ENCODE results near the gene RNF115.
"Not testable (repeated sequence)": the region's sequence is repeated elsewhere in the genome, so short reads cannot be mapped to it uniquely, and the experiment has no call there.

RNF115 gene

GRCh38 chr1:145771056-145771455 is 52.8 kb downstream of the RNF115 start:
- DNase-seq: no peak

DNA sequence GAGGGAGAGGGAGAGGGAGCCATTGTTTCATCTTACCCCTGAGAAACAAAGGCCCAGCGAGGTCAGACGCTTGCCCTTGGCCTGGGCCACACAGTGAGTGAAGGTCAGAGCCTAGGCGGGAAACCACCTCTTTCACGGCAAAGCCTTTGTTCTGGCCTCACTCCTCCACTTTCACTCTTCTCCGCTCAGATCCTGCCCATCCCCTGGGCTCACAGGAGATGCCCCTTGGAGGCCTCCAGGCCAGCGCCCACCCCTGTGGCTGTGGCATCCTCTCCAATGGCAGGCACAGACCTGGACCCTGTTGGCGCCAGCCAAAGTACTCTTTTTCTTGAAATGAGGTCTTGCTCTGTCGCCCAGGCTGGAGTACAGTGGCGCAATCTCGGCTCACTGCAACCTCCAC is 55.9 kb downstream of the RNF115 start:
- DNase-seq: not testable (repeated sequence)

GRCh38 chr1:145766926-145767325 is 57.0 kb downstream of the RNF115 start:
- not testable (repeated sequence) for DNase-seq

- not testable (repeated sequence) for DNase-seq
These were observed 58.1 kb downstream of the RNF115 start for GRCh38 chr1:145765585-145766360.

GRCh38 chr1:145765127-145765526 is 58.8 kb downstream of the RNF115 start:
- DNase-seq: not testable (repeated sequence)

DNA sequence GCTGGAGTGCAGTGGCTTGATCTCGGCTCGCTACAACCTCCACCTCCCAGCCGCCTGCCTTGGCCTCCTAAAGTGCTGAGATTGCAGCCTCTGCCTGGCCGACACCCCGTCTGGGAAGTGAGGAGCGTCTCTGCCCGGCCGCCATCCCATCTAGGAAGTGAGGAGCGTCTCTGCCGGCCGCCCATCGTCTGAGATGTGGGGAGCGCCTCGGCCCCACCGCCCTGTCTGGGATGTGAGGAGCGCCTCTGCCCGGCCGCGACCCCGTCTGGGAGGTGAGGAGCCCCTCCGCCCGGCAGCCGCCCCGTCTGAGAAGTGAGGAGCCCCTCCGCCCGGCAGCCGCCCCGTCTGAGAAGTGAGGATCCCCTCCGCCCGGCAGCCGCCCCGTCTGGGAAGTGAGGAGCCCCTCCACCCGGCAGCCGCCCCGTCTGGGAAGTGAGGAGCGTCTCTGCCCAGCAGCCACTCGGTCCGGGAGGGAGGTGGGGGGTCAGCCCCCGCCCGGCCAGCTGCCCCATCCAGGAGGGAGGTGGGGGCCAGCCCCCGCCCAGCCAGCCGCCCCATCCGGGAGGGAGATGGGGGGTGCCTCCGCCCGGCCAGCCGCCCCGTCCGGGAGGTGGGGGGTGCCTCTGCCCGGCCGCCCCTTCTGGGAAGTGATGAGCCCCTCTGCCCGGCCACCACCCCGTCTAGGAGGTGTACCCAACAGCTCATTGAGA is 59.5 kb downstream of the RNF115 start:
- not testable (repeated sequence) for DNase-seq

DNA sequence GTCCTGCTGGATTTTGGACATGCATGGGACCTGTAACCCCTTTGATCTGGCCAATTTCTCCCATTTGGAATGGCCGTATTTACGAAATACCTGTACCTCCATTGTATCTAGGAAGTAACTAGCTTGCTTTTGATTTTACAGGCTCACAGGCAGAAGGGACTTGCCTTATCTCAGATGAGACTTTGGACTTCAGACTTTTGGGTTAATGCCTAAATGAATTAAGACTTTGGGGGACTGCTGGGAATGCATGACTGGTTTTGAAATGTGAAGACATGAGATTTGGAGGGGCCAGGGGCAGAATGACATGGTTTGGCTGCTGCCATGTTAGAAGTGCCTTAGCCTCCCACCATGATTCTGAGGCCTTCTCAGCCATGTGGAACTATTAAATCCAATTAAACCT is 61.9 kb downstream of the RNF115 start:
- DNase-seq: not testable (repeated sequence)

DNA sequence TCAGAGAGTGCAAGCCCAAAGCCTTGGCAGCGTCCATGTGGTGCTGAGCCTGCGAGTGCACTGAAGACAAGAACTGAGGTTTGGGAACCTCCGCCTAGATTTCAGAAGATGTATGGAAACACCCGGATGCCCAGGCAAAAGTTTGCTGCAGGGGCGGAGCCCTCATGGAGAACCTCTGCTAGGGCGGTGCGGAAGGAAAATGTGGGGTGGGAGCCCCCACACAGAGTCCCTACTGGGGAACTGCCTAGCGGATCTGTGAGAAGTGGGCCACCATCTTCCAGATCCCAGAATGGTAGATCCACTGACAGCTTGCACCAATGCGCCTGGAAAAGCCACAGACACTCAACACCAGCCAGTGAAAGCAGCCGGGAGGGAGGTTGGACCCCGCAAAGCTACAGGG is 62.4 kb downstream of the RNF115 start:
- DNase-seq: not testable (repeated sequence)

DNA sequence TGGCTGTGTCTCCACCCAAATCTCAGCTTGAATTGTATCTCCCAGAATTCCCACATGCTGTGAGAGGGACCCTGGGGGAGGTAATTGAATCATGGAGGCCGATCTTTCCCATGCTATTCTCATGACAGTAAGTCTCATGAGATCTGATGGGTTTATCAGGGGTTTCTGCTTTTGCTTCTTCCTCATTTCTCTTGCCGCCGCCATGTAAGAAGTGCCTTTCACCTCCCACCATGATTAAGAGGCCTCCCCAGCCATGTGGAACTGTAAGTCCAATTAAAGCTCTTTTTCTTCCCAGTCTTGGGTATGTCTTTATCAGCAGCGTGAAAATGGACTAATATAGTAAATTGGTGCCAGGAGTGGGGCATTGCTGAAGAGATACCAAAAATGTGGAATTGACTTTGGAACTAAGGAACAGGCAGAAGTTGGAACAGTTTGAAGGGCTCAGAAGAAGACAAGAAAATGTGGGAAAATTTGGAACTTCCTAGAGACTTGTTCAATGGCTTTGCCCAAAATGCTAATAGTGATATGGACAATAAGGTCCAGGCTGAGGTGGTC is 63.4 kb downstream of the RNF115 start:
- not testable (repeated sequence) for DNase-seq

- no peak for DNase-seq
These were observed 64.2 kb downstream of the RNF115 start for GRCh38 chr1:145759721-145760120.

DNA sequence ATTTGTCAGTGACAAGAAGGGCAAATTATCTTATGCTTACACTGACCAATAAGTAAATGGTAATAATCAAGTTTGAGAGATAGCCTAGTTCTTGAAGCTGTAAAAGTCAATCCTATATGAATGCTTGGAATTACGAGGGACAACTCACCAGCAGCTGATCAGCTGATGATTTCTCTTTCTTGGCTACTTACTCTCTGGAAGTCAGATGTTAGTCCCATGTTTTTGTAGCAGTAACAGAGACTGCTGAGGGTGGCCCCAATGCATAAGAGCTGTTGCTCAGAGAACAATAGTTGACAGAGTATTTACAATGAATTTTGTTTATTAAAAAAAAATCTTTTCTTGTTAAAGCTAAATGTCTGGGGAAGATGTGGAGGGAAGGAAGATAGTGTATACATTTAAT is 65.3 kb downstream of the RNF115 start:
- no peak for DNase-seq

DNA sequence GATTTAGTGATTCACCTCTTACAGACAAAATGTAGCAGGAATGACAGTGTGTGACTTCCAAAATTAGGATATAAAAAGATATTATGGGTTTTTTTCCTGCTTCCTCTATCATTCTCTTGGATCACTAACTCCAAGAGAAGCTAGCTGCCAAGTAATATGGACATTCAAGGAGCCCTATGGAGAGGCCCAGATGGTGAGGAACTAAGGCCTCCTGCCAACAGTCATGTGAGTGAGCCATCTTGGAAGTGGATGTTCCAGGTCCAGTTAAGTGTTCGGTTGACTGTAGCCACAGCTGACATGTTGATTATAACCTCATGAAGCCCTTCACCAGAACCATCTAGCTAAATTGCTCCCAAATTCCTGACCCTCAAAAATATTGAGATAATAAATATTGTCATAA is 65.8 kb downstream of the RNF115 start:
- no peak for DNase-seq

DNA sequence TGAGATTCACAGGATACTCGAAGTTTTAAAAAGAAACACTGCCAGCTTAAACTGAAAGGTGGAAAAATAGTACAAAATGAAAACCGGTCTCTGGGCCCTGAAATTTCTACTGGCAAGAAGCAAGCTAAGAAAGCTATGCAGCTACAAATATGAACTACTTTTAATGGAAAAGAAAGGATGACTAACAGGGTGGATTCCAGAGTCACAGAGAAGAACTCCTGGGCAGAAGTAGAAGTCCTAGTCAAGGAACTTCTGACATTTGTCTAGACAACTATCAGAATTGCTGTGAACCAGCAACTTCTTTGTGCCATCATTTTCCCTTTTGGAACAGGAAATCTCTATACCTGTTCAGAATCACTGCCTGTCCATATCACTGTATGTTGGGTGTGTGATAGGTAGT is 66.5 kb downstream of the RNF115 start:
- no peak for DNase-seq

DNA sequence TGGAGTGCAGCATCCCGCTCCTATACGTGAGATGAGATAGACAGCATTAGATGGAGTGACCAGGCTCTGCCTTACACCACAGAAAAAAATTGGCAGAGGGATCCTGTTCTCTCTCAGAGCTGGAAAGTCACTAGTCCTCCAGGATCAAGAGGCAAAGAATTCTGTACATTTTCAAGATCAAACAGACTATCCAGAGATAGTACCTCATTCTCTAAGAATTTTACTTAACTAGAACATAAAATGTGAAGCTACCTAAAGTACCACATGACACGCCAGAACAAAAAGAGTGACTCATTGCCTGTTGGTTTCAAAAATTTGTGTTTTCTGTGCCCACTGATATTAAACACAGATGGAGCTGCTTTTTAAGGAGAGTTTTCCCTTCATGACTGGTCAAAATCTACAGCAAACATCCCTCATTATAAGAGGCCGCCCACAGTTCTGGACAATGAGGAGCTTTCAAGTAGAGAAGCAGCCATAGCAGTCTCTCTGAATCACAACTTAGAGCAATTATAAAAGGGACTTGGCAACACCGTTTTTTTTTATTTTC is 72.3 kb downstream of the RNF115 start:
- no peak for DNase-seq

DNA sequence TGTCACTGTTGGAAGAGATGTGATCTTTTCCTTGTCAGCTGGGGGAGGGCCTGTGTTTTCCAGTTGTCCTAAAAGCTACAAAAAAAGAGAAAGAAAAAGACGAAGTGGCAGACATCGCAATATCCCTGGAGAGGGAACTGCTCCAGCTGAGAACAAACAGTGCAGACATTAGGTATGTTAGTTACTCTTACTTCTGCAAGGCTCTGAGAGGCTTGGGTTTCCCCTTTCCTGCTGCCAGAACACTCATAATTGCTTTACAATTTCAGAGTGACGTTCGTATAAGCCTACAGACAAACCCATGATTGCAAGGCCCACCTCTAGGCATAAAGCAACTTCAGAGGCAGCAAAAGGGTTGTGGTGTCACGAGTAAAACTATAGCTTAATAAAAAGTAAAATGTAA is 73.5 kb downstream of the RNF115 start:
- DNase-seq: no peak

- no peak for DNase-seq
These were observed 76.3 kb downstream of the RNF115 start for GRCh38 chr1:145747398-145748247.

GRCh38 chr1:145740269-145740668 is 83.6 kb downstream of the RNF115 start:
- no peak for DNase-seq

GRCh38 chr1:145736191-145736590 is 87.7 kb downstream of the RNF115 start:
- no peak for DNase-seq

GRCh38 chr1:145730900-145731299 is 93.0 kb downstream of the RNF115 start:
- no peak for DNase-seq

GRCh38 chr1:145730467-145730866 is 93.4 kb downstream of the RNF115 start:
- no peak for DNase-seq

GRCh38 chr1:145729666-145730436 is 94.0 kb downstream of the RNF115 start:
- no peak for DNase-seq

GRCh38 chr1:145729196-145729595 is 94.7 kb downstream of the RNF115 start:
- no peak for DNase-seq

All from stimulated activated CD4-positive, alpha-beta T cell treated with anti-CD3 and anti-CD28 coated beads, Interleukin-4, amount 100 ng/mL, for 1 hour (primary cell).